Measurements from ENCODE around the gene CARD11.
A peak's percentile ranks its signal among the peaks of the same experiment; 100 is the strongest.

The CARD11 gene

GRCh38 chr7:2876031-2876731 lies 167.5 kb downstream of the CARD11 start:
- peaks cover 13% of the 10 kb centered on the region for H3K4me1 ChIP-seq (ENCODE audit: insufficient read depth, low read length)
- H3K36me3 ChIP-seq (ENCODE audit: insufficient read depth, low read length), result no peaks in the 10 kb centered on the region
- no peak overlapping the region for H3K4me3 ChIP-seq (ENCODE audit: low read length)
- H3K27me3 ChIP-seq (ENCODE audit: insufficient read depth, low read length), result no peaks in the 10 kb centered on the region
- no peak overlapping the region for H2AFZ ChIP-seq (ENCODE audit: low read depth, low read length)
- H3K9me3 ChIP-seq (ENCODE audit: low read length), result no peaks in the 10 kb centered on the region

DNA sequence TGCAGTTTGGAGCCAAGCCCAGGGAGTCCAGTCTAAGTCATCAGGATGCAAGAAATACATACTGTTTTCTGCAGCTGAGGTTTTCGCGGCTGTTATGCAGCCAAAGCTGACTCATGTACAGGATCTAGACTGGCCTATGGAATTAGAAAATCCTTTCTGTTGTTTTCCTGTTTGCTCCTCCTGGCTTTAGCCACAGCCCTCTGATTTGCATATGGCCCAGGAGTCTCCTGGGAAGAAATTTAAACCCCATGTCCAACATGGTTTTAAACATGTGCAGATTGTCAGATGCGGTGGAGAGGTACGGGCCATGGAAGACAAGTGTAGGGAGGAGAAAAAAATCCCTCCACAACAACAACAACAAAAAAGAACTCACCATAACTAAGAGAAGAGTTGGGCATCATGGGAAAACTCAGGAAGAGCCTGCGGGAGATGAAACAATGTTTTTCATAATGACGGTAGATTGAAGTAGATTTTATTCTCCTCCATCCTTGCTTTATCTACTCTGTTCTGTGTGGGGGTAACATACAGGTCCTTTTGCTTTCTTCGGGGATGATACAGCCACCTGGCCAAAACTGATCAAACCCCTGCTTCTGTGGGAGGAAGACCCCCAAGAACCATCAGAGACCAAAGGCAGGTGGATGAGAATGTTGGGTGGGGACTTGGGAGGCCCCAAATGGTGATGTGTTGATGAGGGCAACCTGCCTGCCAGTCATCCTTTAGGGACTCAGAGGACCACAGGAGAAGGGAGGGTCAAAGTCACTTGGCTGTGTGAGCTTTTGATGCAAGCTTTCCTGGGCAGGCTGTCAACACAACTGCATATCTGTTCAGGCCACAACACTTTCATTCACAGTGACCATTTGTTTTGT lies 169.7 kb downstream of the CARD11 start:
- Histone ChIP-seq H2AFZ (ENCODE audit: low read depth, low read length) (no peak overlapping the region), H3K36me3 (ENCODE audit: insufficient read depth, low read length) (no peaks in the 10 kb centered on the region), H3K4me1 (ENCODE audit: insufficient read depth, low read length) (peaks cover 13% of the 10 kb centered on the region), H3K27me3 (ENCODE audit: insufficient read depth, low read length) (no peaks in the 10 kb centered on the region), H3K4me3 (ENCODE audit: low read length) (no peak overlapping the region), H3K9me3 (ENCODE audit: low read length) (no peaks in the 10 kb centered on the region)

DNA sequence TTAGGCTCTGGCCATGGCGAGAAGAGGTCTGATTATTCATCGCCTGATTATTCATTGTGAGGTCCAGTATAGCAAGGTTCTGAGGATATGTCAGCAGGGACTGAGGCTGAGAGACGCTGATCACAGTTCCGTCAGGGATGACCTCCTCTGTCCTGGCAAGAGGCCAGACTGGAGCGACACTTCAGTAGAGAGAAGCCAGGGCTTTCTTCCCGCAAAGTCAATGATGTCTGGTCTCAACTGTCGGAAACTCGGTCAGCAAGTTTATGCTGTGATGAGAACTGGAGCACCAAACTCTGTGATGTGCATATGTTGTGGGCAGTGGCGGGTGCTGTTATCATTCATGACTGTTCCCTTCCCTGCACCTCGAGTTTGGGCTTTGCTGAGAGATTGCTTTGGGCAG lies 170.5 kb downstream of the CARD11 start:
- H3K9me3 ChIP-seq (ENCODE audit: low read length), result no peaks in the 10 kb centered on the region
- H3K36me3 ChIP-seq (ENCODE audit: insufficient read depth, low read length), result no peaks in the 10 kb centered on the region
- no peak overlapping the region for H3K4me3 ChIP-seq (ENCODE audit: low read length)
- no peaks in the 10 kb centered on the region for H3K27me3 ChIP-seq (ENCODE audit: insufficient read depth, low read length)
- H3K4me1 ChIP-seq (ENCODE audit: insufficient read depth, low read length), result peaks cover 13% of the 10 kb centered on the region
- no peak overlapping the region for H2AFZ ChIP-seq (ENCODE audit: low read depth, low read length)

DNA sequence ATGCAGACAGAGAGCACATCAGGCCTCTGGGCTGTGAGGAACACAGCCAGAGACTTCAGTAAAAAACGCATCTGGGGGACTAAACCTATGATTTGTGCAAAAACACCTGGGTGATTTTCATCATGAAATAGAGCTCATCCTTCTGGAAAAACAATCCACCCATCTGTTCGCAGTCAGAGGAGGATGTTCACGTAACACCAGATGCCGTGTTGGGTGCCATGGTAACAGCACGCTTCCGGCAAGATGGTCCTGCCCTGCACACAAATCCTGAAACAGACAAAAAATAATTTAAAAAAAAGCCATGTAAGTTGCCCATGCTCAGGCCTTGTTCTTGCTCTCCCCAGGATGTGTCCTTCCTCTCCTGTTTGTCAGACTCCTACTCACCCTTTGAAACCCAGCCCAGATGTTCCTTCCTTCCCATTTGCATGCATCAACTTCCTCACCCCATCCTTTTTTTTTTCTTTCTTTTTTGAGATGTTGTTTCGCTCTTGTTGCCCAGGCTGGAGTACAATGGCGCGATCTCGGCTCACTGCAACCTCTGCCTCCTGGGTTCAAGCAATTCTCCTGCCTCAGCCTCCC lies 171.3 kb downstream of the CARD11 start:
- H3K9me3 ChIP-seq (ENCODE audit: low read length), result no peaks in the 10 kb centered on the region
- no peaks in the 10 kb centered on the region for H3K36me3 ChIP-seq (ENCODE audit: insufficient read depth, low read length)
- no peak overlapping the region for H3K4me3 ChIP-seq (ENCODE audit: low read length)
- no peak overlapping the region for H2AFZ ChIP-seq (ENCODE audit: low read depth, low read length)
- H3K4me1 ChIP-seq (ENCODE audit: insufficient read depth, low read length), result peaks cover 13% of the 10 kb centered on the region
- H3K27me3 ChIP-seq (ENCODE audit: insufficient read depth, low read length), result no peaks in the 10 kb centered on the region

DNA sequence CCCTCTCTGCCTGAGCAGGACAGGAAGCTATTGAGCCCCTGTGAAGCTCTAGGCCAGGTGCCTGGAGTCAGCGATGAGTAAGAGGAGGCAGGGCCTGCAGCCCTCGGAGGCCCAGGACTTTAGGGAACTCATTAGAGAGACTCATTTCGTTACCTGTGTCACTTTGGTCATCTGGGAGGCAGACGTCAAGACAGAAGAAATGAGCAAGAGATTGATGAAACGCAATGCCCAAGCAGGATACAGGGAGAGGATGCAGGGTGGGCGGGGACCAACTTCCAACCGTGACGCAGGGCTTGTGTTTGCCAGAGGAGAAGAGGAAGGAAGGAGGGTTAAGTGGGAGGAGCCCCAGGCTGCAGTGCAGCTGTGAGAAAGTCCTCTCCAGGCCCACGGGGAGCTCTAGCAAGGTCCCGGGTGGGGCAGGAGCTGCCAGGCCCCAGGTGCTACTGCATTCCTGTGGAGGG lies 173.2 kb downstream of the CARD11 start:
- H3K36me3 ChIP-seq (ENCODE audit: insufficient read depth, low read length), result no peaks in the 10 kb centered on the region
- H3K4me3 ChIP-seq (ENCODE audit: low read length), result no peak overlapping the region
- H3K27me3 ChIP-seq (ENCODE audit: insufficient read depth, low read length), result no peaks in the 10 kb centered on the region
- H3K9me3 ChIP-seq (ENCODE audit: low read length), result no peaks in the 10 kb centered on the region
- peaks cover 13% of the 10 kb centered on the region for H3K4me1 ChIP-seq (ENCODE audit: insufficient read depth, low read length)
- no peak overlapping the region for H2AFZ ChIP-seq (ENCODE audit: low read depth, low read length)

DNA sequence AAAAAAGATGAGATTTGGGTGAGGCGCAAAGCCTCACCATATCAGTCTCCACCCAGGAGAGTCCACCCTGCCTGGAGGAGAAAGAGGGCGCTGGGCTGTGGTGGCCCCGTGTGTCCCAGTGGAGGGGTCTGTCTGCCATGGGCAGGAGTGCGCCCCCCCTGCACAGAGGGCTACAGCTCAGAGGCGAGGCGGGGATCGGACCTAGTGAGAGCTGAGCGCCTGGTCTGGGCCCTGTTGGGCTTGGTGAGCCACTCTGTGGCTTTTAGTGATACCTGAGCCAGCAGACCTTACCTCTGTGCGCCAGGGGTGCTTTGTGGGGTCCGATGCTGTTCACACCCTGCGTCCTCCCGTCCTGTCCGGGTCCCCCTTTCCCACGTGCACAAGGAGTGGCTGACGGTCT lies 173.7 kb downstream of the CARD11 start:
- H3K4me1 ChIP-seq (ENCODE audit: insufficient read depth, low read length), result peaks cover 13% of the 10 kb centered on the region
- no peaks in the 10 kb centered on the region for H3K27me3 ChIP-seq (ENCODE audit: insufficient read depth, low read length)
- no peaks in the 10 kb centered on the region for H3K9me3 ChIP-seq (ENCODE audit: low read length)
- no peaks in the 10 kb centered on the region for H3K36me3 ChIP-seq (ENCODE audit: insufficient read depth, low read length)
- no peak overlapping the region for H2AFZ ChIP-seq (ENCODE audit: low read depth, low read length)
- no peak overlapping the region for H3K4me3 ChIP-seq (ENCODE audit: low read length)

DNA sequence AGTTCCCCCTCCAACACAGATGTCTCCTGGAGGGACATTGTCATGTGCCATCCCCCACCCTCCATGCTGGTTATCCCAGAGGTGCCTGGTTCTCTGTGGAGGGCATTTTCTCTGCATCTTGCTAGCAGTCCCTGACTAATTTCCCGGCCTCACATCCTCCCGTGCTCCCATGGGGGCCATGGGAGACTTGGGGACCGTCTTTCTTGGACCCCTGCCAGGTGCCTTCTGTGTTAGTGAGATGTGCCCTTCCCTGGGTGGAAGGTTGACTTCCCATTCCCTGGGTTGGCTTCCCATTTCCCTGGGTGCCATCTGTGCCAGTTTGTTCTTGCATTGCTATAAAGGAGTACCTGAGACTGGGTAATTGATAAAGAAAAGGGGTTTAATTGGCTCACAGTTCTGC lies 177.1 kb downstream of the CARD11 start:
- Histone ChIP-seq H3K36me3 (ENCODE audit: insufficient read depth, low read length) (no peaks in the 10 kb centered on the region), H3K4me3 (ENCODE audit: low read length) (no peak overlapping the region), H3K4me1 (ENCODE audit: insufficient read depth, low read length) (peaks cover 16% of the 10 kb centered on the region), H3K27me3 (ENCODE audit: insufficient read depth, low read length) (no peaks in the 10 kb centered on the region), H2AFZ (ENCODE audit: low read depth, low read length) (no peak overlapping the region), H3K9me3 (ENCODE audit: low read length) (no peaks in the 10 kb centered on the region)

DNA sequence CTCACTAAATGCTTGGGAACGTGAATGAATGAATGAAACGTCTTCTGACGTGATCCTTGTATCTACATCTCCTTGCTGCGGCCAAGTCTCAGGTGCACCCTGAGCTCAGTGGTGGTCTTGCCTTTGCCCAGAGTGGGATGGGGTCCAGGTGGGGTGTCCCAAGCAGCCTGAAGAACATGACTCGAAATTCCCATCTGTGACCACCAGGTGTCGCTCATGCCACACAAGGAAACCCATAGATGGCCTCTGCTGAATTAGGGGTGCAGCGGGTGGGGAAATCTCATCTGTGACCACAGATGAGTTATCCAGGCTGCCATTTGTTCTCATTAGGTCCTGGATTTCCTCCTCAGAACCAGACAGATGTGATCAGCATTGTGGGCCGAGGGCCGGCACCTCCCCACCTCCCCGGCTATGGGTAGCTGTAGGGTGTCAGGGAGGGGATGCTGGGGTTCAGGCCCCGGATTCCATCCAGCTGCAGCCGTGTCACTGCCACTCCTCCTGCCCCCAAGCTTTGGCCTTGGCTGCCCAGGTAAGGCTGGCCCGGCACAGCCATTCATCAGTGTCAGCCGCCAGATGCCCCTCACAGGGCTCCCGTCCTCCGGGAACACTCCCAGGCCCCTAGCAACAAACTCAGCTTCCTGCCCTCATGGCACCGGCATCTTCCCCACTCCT lies 178.5 kb downstream of the CARD11 start:
- H3K4me1 ChIP-seq (ENCODE audit: insufficient read depth, low read length), result peaks cover 13% of the 10 kb centered on the region
- H3K27me3 ChIP-seq (ENCODE audit: insufficient read depth, low read length), result no peaks in the 10 kb centered on the region
- no peaks in the 10 kb centered on the region for H3K9me3 ChIP-seq (ENCODE audit: low read length)
- no peak overlapping the region for H2AFZ ChIP-seq (ENCODE audit: low read depth, low read length)
- no peak overlapping the region for H3K4me3 ChIP-seq (ENCODE audit: low read length)
- no peaks in the 10 kb centered on the region for H3K36me3 ChIP-seq (ENCODE audit: insufficient read depth, low read length)

DNA sequence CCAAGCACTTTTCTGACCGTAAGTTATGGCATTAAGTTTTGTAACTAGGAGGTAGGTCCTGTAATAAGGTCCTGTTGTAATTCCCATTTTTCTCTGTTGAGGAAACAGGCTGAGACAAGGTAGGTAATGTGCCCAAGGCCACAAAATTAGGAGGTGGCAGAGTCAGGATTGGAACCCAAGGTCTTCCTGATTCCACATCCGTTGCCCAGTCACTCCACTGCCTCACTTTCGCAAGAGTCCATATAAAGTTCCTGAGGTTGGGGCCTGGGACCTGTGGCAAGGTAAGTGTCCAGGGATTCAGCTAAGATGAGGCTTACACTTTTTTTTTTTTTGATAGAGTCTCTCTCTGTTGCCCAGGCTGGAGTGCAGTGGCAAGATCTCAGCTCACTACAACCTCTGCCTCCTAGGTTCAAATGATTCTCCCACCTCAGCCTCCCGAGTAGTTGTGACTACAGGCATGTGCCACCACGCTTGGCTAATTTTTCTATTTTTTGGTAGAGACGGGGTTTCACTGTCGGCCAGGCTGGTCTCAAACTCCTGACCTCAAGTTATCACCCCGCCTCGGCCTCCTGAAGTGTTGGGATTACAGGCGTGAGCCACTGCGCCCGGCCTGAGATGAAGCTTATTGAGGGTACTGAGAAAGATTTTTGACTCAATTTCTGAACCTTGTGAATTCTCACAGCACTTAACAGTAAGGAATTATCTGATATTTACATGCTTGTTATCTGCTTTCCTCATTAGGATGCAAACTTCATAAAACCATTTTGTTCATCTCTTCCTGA lies 179.3 kb downstream of the CARD11 start:
- Histone ChIP-seq H3K4me1 (ENCODE audit: insufficient read depth, low read length) (peaks cover 13% of the 10 kb centered on the region), H3K27me3 (ENCODE audit: insufficient read depth, low read length) (no peaks in the 10 kb centered on the region), H3K36me3 (ENCODE audit: insufficient read depth, low read length) (no peaks in the 10 kb centered on the region), H3K9me3 (ENCODE audit: low read length) (no peaks in the 10 kb centered on the region), H3K4me3 (ENCODE audit: low read length) (no peak overlapping the region), H2AFZ (ENCODE audit: low read depth, low read length) (peak overlapping the region; percentile 83)

- peaks cover 13% of the 10 kb centered on the region for H3K4me1 ChIP-seq (ENCODE audit: insufficient read depth, low read length)
- peak overlapping the region; percentile 83 for H2AFZ ChIP-seq (ENCODE audit: low read depth, low read length)
- H3K27me3 ChIP-seq (ENCODE audit: insufficient read depth, low read length), result no peaks in the 10 kb centered on the region
- H3K4me3 ChIP-seq (ENCODE audit: low read length), result no peak overlapping the region
- H3K36me3 ChIP-seq (ENCODE audit: insufficient read depth, low read length), result no peaks in the 10 kb centered on the region
- no peaks in the 10 kb centered on the region for H3K9me3 ChIP-seq (ENCODE audit: low read length)
Observed at GRCh38 chr7:2863461-2864066, 180.1 kb downstream of the CARD11 start.

DNA sequence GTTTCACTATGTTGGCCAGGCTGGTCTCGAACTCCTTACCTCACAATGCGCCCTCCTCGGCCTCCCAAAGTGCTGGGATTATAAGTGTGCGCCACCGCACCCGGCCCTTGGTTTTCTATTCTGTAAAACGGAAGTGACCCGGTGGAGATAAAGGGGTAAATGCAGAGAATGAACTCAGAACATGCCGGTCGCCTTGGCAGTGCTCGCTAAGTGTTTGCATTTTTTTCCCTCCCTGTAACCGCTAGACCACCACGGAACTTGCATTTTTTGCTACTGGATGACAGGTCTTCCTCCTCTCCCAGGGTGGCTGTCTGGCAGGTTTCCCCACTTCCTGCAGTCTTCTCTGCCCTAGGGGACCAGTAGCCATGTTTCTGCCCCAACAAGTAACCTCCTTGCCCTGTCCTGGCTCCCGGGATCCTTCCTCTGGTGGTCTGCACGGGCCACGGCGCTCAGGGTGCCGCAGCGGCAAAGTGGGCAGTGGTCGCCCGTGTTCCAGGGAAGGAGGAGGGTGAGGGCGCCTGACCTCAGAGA lies 180.8 kb downstream of the CARD11 start:
- peak overlapping the region; percentile 83 for H2AFZ ChIP-seq (ENCODE audit: low read depth, low read length)
- no peak overlapping the region for H3K4me3 ChIP-seq (ENCODE audit: low read length)
- H3K27me3 ChIP-seq (ENCODE audit: insufficient read depth, low read length), result no peaks in the 10 kb centered on the region
- no peaks in the 10 kb centered on the region for H3K36me3 ChIP-seq (ENCODE audit: insufficient read depth, low read length)
- peaks cover 13% of the 10 kb centered on the region for H3K4me1 ChIP-seq (ENCODE audit: insufficient read depth, low read length)
- H3K9me3 ChIP-seq (ENCODE audit: low read length), result no peaks in the 10 kb centered on the region

DNA sequence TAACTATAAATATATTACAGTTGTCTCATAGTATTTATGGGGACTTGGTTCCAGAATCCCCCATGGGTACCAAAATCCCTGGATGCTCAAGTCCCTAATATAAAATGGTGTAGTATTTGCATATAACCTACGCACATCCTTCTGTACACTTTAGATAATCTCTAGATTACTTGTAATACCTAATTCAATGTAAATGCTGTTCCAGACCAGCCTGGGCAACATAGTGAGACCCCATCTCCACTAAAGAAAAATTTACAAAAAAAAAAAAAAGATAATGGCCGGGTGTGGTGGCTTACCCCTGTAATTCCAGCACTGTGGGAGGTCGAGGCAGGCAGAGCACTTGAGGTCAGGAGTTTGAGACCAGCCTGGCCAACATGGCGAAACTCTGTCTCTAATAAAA lies 182.2 kb downstream of the CARD11 start:
- Histone ChIP-seq H3K9me3 (ENCODE audit: low read length) (no peaks in the 10 kb centered on the region), H3K4me1 (ENCODE audit: insufficient read depth, low read length) (peaks cover 16% of the 10 kb centered on the region), H2AFZ (ENCODE audit: low read depth, low read length) (no peak overlapping the region), H3K4me3 (ENCODE audit: low read length) (no peak overlapping the region), H3K36me3 (ENCODE audit: insufficient read depth, low read length) (no peaks in the 10 kb centered on the region), H3K27me3 (ENCODE audit: insufficient read depth, low read length) (no peaks in the 10 kb centered on the region)

All from neuron (in vitro differentiated cells).